HEK293 (cell line): ENCODE data around the gene PAK5.

Experiments used
- CTCF ChIA-PET: fragments of 350-600 bp; formaldehyde crosslinking; extraction: SDS; loops from one replicate; lab custom pipeline; 2021; ENCODE audit warnings: antibody characterized with exemption; lab: Yijun Ruan, JAX
- POLR2A ChIA-PET: fragments of 300-600 bp; formaldehyde crosslinking; extraction: SDS; loops from one replicate; lab custom pipeline; 2020; ENCODE audit warnings: antibody characterized with exemption, inconsistent platforms; lab: Yijun Ruan, JAX
- H3K27ac ChIP-seq: fragments of 200-500 bp; sonication (Bioruptor generic); 2 replicates; pipeline ENCODE4 v1.5.1; 2014; ENCODE audit warnings: low read depth, low read length, control low read depth, inconsistent platforms; ENCODE audit errors: extremely low read depth
- H3K36me3 ChIP-seq, 2 experiments: fragments of 200-500 bp in 1 of 2; sonication (Bioruptor generic) in 1 of 2; 1 replicate in 1 of 2; 2 replicates in 1 of 2; pipeline ENCODE4 v1.5.1; 2014 to 2017; ENCODE audit warnings: inconsistent platforms in 2 of 2, low read length in 2 of 2; ENCODE audit not compliant: control insufficient read depth in 2 of 2, insufficient read depth in 1 of 2
- H3K4me1 ChIP-seq: fragments of 200-500 bp; sonication (Bioruptor generic); 2 replicates; pipeline ENCODE4 v1.5.1; 2014; ENCODE audit warnings: mild to moderate bottlenecking, low read length, inconsistent platforms; ENCODE audit not compliant: control insufficient read depth, insufficient read depth
- H3K4me3 ChIP-seq: 2 replicates; pipeline ENCODE4 v1.5.1; 2011; ENCODE audit warnings: low read depth, mild to moderate bottlenecking, control low read depth, low read length, moderate library complexity
- H3K9me3 ChIP-seq: fragments of 200-500 bp; sonication (Bioruptor generic); 2 replicates; pipeline ENCODE4 v1.5.1; 2014; ENCODE audit warnings: low read depth, low read length, inconsistent platforms; ENCODE audit not compliant: control insufficient read depth, insufficient read depth
- BCL11A ChIP-seq: fragments of 450-650 bp; formaldehyde crosslinking; IDR thresholded peaks from 2 replicates; pipeline ENCODE4 v1.5.1; 2016; ENCODE audit warnings: low read depth, missing biosample characterization, missing genetic modification characterization
- EGR2 ChIP-seq: fragments of 450-650 bp; formaldehyde crosslinking; IDR thresholded peaks from 2 replicates; pipeline ENCODE4 v1.5.1; 2016; ENCODE audit warnings: low read depth, missing biosample characterization, missing genetic modification characterization
- FEZF1 ChIP-seq: fragments of 450-650 bp; formaldehyde crosslinking; IDR thresholded peaks from 2 replicates; pipeline ENCODE4 v1.5.1; 2016; ENCODE audit warnings: missing biosample characterization, missing genetic modification characterization
- OSR2 ChIP-seq: fragments of 450-650 bp; formaldehyde crosslinking; IDR thresholded peaks from 2 replicates; pipeline ENCODE4 v1.5.1; 2016; ENCODE audit warnings: missing biosample characterization, missing genetic modification characterization
- PRDM6 ChIP-seq: fragments of 450-650 bp; formaldehyde crosslinking; IDR thresholded peaks from 2 replicates; pipeline ENCODE4 v1.5.1; 2017; ENCODE audit warnings: missing biosample characterization, missing genetic modification characterization
- ZBTB20 ChIP-seq: fragments of 450-650 bp; formaldehyde crosslinking; IDR thresholded peaks from 2 replicates; pipeline ENCODE4 v1.5.1; 2016; ENCODE audit warnings: missing biosample characterization, missing genetic modification characterization
- ZFHX2 ChIP-seq: fragments of 450-650 bp; formaldehyde crosslinking; conservative IDR thresholded peaks from 2 replicates; pipeline ENCODE4 v1.5.1; 2016; ENCODE audit warnings: missing biosample characterization, missing genetic modification characterization
- ZNF121 ChIP-seq: fragments of 450-650 bp; formaldehyde crosslinking; IDR thresholded peaks from 2 replicates; pipeline ENCODE4 v1.5.1; 2016; ENCODE audit warnings: missing biosample characterization, missing genetic modification characterization
- ZNF175 ChIP-seq: fragments of 450-650 bp; formaldehyde crosslinking; IDR thresholded peaks from 2 replicates; pipeline ENCODE4 v1.5.1; 2016; ENCODE audit warnings: missing biosample characterization, missing genetic modification characterization
- ZNF223 ChIP-seq: fragments of 450-650 bp; formaldehyde crosslinking; IDR thresholded peaks from 2 replicates; pipeline ENCODE4 v1.5.1; 2016; ENCODE audit warnings: missing biosample characterization, missing genetic modification characterization
- ZNF394 ChIP-seq: fragments of 450-650 bp; formaldehyde crosslinking; IDR thresholded peaks from 2 replicates; pipeline ENCODE4 v1.5.1; 2016; ENCODE audit warnings: missing biosample characterization, missing genetic modification characterization, mild to moderate bottlenecking, moderate library complexity, borderline replicate concordance
- ZNF416 ChIP-seq: fragments of 450-650 bp; formaldehyde crosslinking; IDR thresholded peaks from 2 replicates; pipeline ENCODE4 v1.5.1; 2016; ENCODE audit warnings: missing biosample characterization, missing genetic modification characterization
- ZNF530 ChIP-seq: fragments of 450-650 bp; formaldehyde crosslinking; IDR thresholded peaks from 2 replicates; pipeline ENCODE4 v1.5.1; 2016; ENCODE audit warnings: low read depth, missing biosample characterization, missing genetic modification characterization
- ZNF544 ChIP-seq: fragments of 450-650 bp; formaldehyde crosslinking; IDR thresholded peaks from 2 replicates; pipeline ENCODE4 v1.5.0; 2017; ENCODE audit warnings: missing biosample characterization, missing genetic modification characterization
- ZXDB ChIP-seq: fragments of 450-650 bp; formaldehyde crosslinking; IDR thresholded peaks from 2 replicates; pipeline ENCODE4 v1.5.1; 2016; ENCODE audit warnings: missing biosample characterization, missing genetic modification characterization
- TF ChIP-seq, protein P1 (sequence below): fragments of 450-650 bp; formaldehyde crosslinking; conservative IDR thresholded peaks from 2 replicates; pipeline ENCODE4 v1.5.1; 2016; ENCODE audit warnings: low read depth, missing biosample characterization, missing genetic modification characterization

PAK5 gene

DNA sequence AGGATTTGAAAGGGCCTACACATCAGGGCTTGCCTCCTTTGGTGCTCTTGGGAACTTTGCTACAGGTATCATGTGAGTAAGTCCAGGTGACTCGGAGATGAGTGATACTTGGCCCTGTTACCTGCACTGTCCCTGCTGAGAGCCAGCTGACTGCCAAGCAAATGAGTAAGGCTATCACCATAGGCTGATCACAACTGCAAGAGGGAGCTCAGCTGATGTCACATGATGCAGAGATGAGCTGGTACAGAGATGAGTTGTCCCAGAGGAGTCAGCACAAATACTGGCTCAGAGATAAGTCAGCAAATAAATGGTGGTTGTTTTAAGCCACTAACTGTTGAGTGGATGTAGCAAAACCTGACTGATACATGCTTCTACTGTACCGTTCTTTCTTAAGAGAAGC lies 283.1 kb downstream of the PAK5 start:
- POLR2A ChIA-PET, result no interaction called here
- no peaks in the 10 kb centered on the region for H3K36me3 ChIP-seq
- no peaks in the 10 kb centered on the region for H3K9me3 ChIP-seq
- no peaks in the 10 kb centered on the region for H3K4me1 ChIP-seq
- H3K27ac ChIP-seq, result no peak overlapping the region
- no peak for TF ChIP-seq ZNF223 (tag by site-specific recombination)
- no peak for TF ChIP-seq ZNF544 (tag by site-specific recombination)
- TF ChIP-seq, all 188 proteins: peak for 0
- H3K4me3 ChIP-seq, result no peak overlapping the region
- CTCF ChIA-PET, result no interaction called here

- Histone ChIP-seq H3K9me3 (no peaks in the 10 kb centered on the region), H3K36me3 (no peaks in the 10 kb centered on the region), H3K4me3 (no peak overlapping the region), H3K27ac (no peak overlapping the region), H3K4me1 (no peaks in the 10 kb centered on the region)
- no peak for TF ChIP-seq ZNF394
- no peak for TF ChIP-seq BCL11A (tag by site-specific recombination)
- TF ChIP-seq FEZF1 (tag by site-specific recombination), result no peak
- TF ChIP-seq ZNF416 (tag by site-specific recombination), result no peak
- no peak for TF ChIP-seq ZNF121
- TF ChIP-seq ZNF530 (tag by site-specific recombination), result no peak
- TF ChIP-seq ZBTB20, result peak; percentile 37; the same call in 1 of the 2 replicates
- POLR2A ChIA-PET, result no interaction called here
- CTCF ChIA-PET, result interaction anchor here (1.0 kb wide), 1 partner anchor 829 kb away, joined by 4 read pairs; no protein-coding TSS in a partner anchor
Observed at GRCh38 chr20:9551808-9552550, 286.9 kb downstream of the PAK5 start.

- no peak overlapping the region for H3K4me3 ChIP-seq
- POLR2A ChIA-PET, result no interaction called here
- CTCF ChIA-PET, result no interaction called here
Observed at GRCh38 chr20:9550871-9551270, 288.0 kb downstream of the PAK5 start.

GRCh38 chr20:9550283-9550682 lies 288.6 kb downstream of the PAK5 start:
- Histone ChIP-seq H3K27ac (no peak overlapping the region), H3K4me3 (no peak overlapping the region), H3K9me3 (no peaks in the 10 kb centered on the region), H3K4me1 (no peaks in the 10 kb centered on the region)
- ChIA-PET CTCF (no interaction called here), POLR2A (no interaction called here)
- TF ChIP-seq EGR2, result peak; percentile 53
- TF ChIP-seq, protein P1, sequence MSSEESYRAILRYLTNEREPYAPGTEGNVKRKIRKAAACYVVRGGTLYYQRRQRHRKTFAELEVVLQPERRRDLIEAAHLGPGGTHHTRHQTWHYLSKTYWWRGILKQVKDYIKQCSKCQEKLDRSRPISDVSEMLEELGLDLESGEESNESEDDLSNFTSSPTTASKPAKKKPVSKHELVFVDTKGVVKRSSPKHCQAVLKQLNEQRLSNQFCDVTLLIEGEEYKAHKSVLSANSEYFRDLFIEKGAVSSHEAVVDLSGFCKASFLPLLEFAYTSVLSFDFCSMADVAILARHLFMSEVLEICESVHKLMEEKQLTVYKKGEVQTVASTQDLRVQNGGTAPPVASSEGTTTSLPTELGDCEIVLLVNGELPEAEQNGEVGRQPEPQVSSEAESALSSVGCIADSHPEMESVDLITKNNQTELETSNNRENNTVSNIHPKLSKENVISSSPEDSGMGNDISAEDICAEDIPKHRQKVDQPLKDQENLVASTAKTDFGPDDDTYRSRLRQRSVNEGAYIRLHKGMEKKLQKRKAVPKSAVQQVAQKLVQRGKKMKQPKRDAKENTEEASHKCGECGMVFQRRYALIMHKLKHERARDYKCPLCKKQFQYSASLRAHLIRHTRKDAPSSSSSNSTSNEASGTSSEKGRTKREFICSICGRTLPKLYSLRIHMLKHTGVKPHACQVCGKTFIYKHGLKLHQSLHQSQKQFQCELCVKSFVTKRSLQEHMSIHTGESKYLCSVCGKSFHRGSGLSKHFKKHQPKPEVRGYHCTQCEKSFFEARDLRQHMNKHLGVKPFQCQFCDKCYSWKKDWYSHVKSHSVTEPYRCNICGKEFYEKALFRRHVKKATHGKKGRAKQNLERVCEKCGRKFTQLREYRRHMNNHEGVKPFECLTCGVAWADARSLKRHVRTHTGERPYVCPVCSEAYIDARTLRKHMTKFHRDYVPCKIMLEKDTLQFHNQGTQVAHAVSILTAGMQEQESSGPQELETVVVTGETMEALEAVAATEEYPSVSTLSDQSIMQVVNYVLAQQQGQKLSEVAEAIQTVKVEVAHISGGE, result no peak
- TF ChIP-seq, all 188 proteins: peak for 1
- H3K36me3 ChIP-seq, result no peaks in the 10 kb centered on the region

More at GRCh38 chr20:9550871-9551270, 288.0 kb downstream of the PAK5 start:
- Histone ChIP-seq H3K27ac (no peak overlapping the region), H3K36me3 (no peaks in the 10 kb centered on the region), H3K9me3 (no peaks in the 10 kb centered on the region), H3K4me1 (no peaks in the 10 kb centered on the region)
- TF ChIP-seq OSR2 (tag by site-specific recombination) (peak; percentile 25; the same call in 1 of the 2 replicates), PRDM6 (tag by site-specific recombination) (peak; percentile 63; the same call in 1 of the 2 replicates), ZNF175 (no peak), ZXDB (tag by site-specific recombination) (no peak), ZFHX2 (tag by site-specific recombination) (no peak), FEZF1 (tag by site-specific recombination) (peak; percentile 37; the same call in 1 of the 2 replicates)
